Naive thymus-derived CD4-positive, alpha-beta T cell (primary cell): ENCODE data around the gene EPB41L2. TPM values are rescaled to one million over a fixed set of nuclear protein-coding genes. Genes with fewer than 3 reads are reported as not detected.

Experiments used
- ATAC-seq: fragments of 150-1000 bp; cut with Tn5 transposase; 2 replicates; pipeline ENCODE4 v1.10.0; 2021; ENCODE audit warnings: mild to moderate bottlenecking, moderate library complexity
- CTCF ChIA-PET: fragments of 350-600 bp; sonication (Branson Sonifier 250); formaldehyde crosslinking; loops from one replicate; lab custom pipeline; 2021; ENCODE audit warnings: antibody characterized with exemption; lab: Charles Lee
- POLR2A ChIA-PET: fragments of 350-600 bp; sonication (Branson Sonifier 250); formaldehyde crosslinking; loops from one replicate; lab custom pipeline; 2021; ENCODE audit warnings: antibody characterized with exemption, inconsistent platforms; lab: Charles Lee
- DNase-seq, 9 donors: peaks; one replicate each; pipeline versions ENCODE4 v3.0.0 to v3.0.0-alpha.2; 2020 to 2022; ENCODE audit warnings: mixed read lengths in 1 of 9
- H3K27ac ChIP-seq: one replicate; pipeline ENCODE4 v1.7.0; 2013; ENCODE audit warnings: mild to moderate bottlenecking, low read depth, low read length, moderate library complexity
- H3K27me3 ChIP-seq, 2 donors: one replicate each; pipeline ENCODE4 v1.7.0; 2013; ENCODE audit warnings: low read length in 2 of 2, mild to moderate bottlenecking in 2 of 2, moderate library complexity in 2 of 2; ENCODE audit not compliant: control insufficient read depth in 2 of 2, insufficient read depth in 2 of 2
- H3K36me3 ChIP-seq, 3 experiments: 1 replicate in 2 of 3; 2 replicates in 1 of 3; pipeline ENCODE4 v1.7.0; 2013; ENCODE audit warnings: low read length in 3 of 3, mild to moderate bottlenecking in 3 of 3, moderate library complexity in 1 of 3; ENCODE audit not compliant: insufficient read depth in 3 of 3, control insufficient read depth in 2 of 3
- H3K4me1 ChIP-seq, 2 donors: one replicate each; pipeline ENCODE4 v1.7.0; 2013; ENCODE audit warnings: low read length in 2 of 2, mild to moderate bottlenecking in 2 of 2, moderate library complexity in 1 of 2; ENCODE audit not compliant: control insufficient read depth in 2 of 2, insufficient read depth in 2 of 2
- H3K4me3 ChIP-seq: 2 replicates; pipeline ENCODE4 v1.7.0; 2013; ENCODE audit warnings: mild to moderate bottlenecking, low read length
- H3K9me3 ChIP-seq, 3 experiments: 1 replicate in 2 of 3; 2 replicates in 1 of 3; pipeline ENCODE4 v1.7.0; 2013; ENCODE audit warnings: low read length in 3 of 3; ENCODE audit not compliant: control insufficient read depth in 2 of 3
- H3K27ac Mint-ChIP-seq, 9 donors: one replicate each; pipeline ENCODE4 v1.8.0; 2020 to 2022; ENCODE audit warnings: mixed read lengths in 9 of 9, mild to moderate bottlenecking in 8 of 9, moderate library complexity in 5 of 9, inconsistent platforms in 2 of 9
- H3K27me3 Mint-ChIP-seq, 5 donors: one replicate each; pipeline ENCODE4 v1.8.0; 2021 to 2022; ENCODE audit warnings: mixed read lengths in 5 of 5, mild to moderate bottlenecking in 1 of 5
- H3K36me3 Mint-ChIP-seq, 5 donors: one replicate each; pipeline ENCODE4 v1.8.0; 2020 to 2022; ENCODE audit warnings: mixed read lengths in 5 of 5, mild to moderate bottlenecking in 3 of 5, inconsistent platforms in 1 of 5
- H3K4me1 Mint-ChIP-seq, 7 donors: one replicate each; pipeline ENCODE4 v1.8.0; 2020 to 2022; ENCODE audit warnings: mixed read lengths in 7 of 7, mild to moderate bottlenecking in 3 of 7, inconsistent platforms in 1 of 7
- H3K4me3 Mint-ChIP-seq, 10 donors: one replicate each; pipeline ENCODE4 v1.8.0; 2020 to 2022; ENCODE audit warnings: mild to moderate bottlenecking in 10 of 10, mixed read lengths in 10 of 10, moderate library complexity in 6 of 10, inconsistent platforms in 2 of 10
- H3K9me3 Mint-ChIP-seq, 11 donors: one replicate each; pipeline ENCODE4 v1.8.0; 2020 to 2022; ENCODE audit warnings: mixed read lengths in 11 of 11, mild to moderate bottlenecking in 4 of 11, inconsistent platforms in 1 of 11, moderate library complexity in 1 of 11
- intact Hi-C, 2 donors: fragments of 100-400 bp; cut with micrococcal nuclease; formaldehyde crosslinking; loops; one replicate each; pipeline ENCODE4 v1.15.1; 2023
- polyA plus RNA-seq, 2 donors: library from polyadenylated mRNA; unstranded; fragments of 300-500 nt; fragmentation: Illumina TruSeq; gene quantifications; one replicate each; pipeline ENCODE4 v1.2.3, GENCODE V29; 2021
- total RNA-seq, 6 experiments: library from RNA in 5 of 6; stranded (reverse) in 5 of 6; gene quantifications; 1 replicate in 5 of 6; 2 replicates in 1 of 6; pipeline ENCODE4 v1.2.3 and lab custom pipeline; 2021 to 2026

EPB41L2 gene
- total and polyA plus RNA-seq, 7 experiments from 2014 or later, result 4.6 to 26.9 (median 12.3) TPM

- ChIA-PET CTCF (no interaction called here), POLR2A (no interaction called here)
- no peaks in the 10 kb centered on the region for H3K9me3 ChIP-seq
- H3K36me3 ChIP-seq, result no peaks in the 10 kb centered on the region
- H3K4me1 Mint-ChIP-seq, result no peaks in the 10 kb centered on the region
- peaks cover 0 to 4% (median 1%) of the 10 kb centered on the region in 5 donors for H3K36me3 Mint-ChIP-seq
- H3K4me3 Mint-ChIP-seq, result no peak overlapping the region
- no peaks in the 10 kb centered on the region for H3K27me3 ChIP-seq
- DNase-seq (no peak), ATAC-seq (no peak)
- no peak overlapping the region for H3K27ac Mint-ChIP-seq
- H3K9me3 Mint-ChIP-seq, result no peaks in the 10 kb centered on the region
- H3K4me1 ChIP-seq, result no peaks in the 10 kb centered on the region
- intact Hi-C loops, result no loop called here
- H3K27ac ChIP-seq, result no peak overlapping the region
- H3K4me3 ChIP-seq, result no peak overlapping the region
- H3K27me3 Mint-ChIP-seq, result peaks cover 0 to 8% (median 0%) of the 10 kb centered on the region in 5 donors
Measured at GRCh38 chr6:131080084-131080483, 17.0 kb upstream of the EPB41L2 start.

GRCh38 chr6:131073577-131073976 is 10.5 kb upstream of the EPB41L2 start:
- Histone ChIP-seq H3K36me3 (no peaks in the 10 kb centered on the region), H3K4me1 (no peaks in the 10 kb centered on the region), H3K27ac (no peak overlapping the region), H3K9me3 (no peaks in the 10 kb centered on the region), H3K4me3 (no peak overlapping the region), H3K27me3 (no peaks in the 10 kb centered on the region)
- Mint-ChIP-seq H3K36me3 (peaks cover 0 to 1% (median 0%) of the 10 kb centered on the region in 5 donors), H3K27ac (peak overlapping the region in 1 of 9 donors; percentile 18), H3K4me1 (no peaks in the 10 kb centered on the region), H3K4me3 (no peak overlapping the region), H3K9me3 (peaks cover 0 to 7% (median 0%) of the 10 kb centered on the region in 11 donors), H3K27me3 (peaks cover 0 to 8% (median 0%) of the 10 kb centered on the region in 5 donors)
- intact Hi-C loops, result no loop called here
- no peak for DNase-seq
- no peak for ATAC-seq
- CTCF ChIA-PET, result no interaction called here
- POLR2A ChIA-PET, result no interaction called here

- H3K9me3 Mint-ChIP-seq, result peaks cover 0 to 7% (median 2%) of the 10 kb centered on the region in 11 donors
Measured at GRCh38 chr6:131070061-131070460, 7.0 kb upstream of the EPB41L2 start.

GRCh38 chr6:131068165-131068564 is 5.1 kb upstream of the EPB41L2 start:
- H3K36me3 ChIP-seq, result no peaks in the 10 kb centered on the region
- intact Hi-C loops, result loop anchor here in 1 of 2 donors (10.0 kb wide), 1 partner anchor 933 kb away; no protein-coding TSS in a partner anchor
- Mint-ChIP-seq H3K9me3 (peaks cover 0 to 7% (median 2%) of the 10 kb centered on the region in 11 donors), H3K4me3 (no peak overlapping the region), H3K27me3 (peaks cover 0 to 11% (median 0%) of the 10 kb centered on the region in 5 donors), H3K36me3 (no peaks in the 10 kb centered on the region), H3K4me1 (peaks cover 0 to 9% (median 5%) of the 10 kb centered on the region in 7 donors), H3K27ac (no peak overlapping the region)
- ATAC-seq (no peak), DNase-seq (no peak)
- H3K9me3 ChIP-seq, result no peaks in the 10 kb centered on the region
- no peak overlapping the region for H3K4me3 ChIP-seq
- no peaks in the 10 kb centered on the region for H3K27me3 ChIP-seq
- no peak overlapping the region for H3K27ac ChIP-seq
- CTCF ChIA-PET, result no interaction called here
- peaks cover 0 to 6% of the 10 kb centered on the region in 2 donors for H3K4me1 ChIP-seq
- POLR2A ChIA-PET, result no interaction called here

More at GRCh38 chr6:131070061-131070460, 7.0 kb upstream of the EPB41L2 start:
- Histone ChIP-seq H3K27me3 (no peaks in the 10 kb centered on the region), H3K4me3 (no peak overlapping the region), H3K27ac (no peak overlapping the region), H3K9me3 (no peaks in the 10 kb centered on the region), H3K4me1 (no peaks in the 10 kb centered on the region), H3K36me3 (no peaks in the 10 kb centered on the region)
- Mint-ChIP-seq H3K27ac (no peak overlapping the region), H3K4me1 (peaks cover 0 to 2% (median 0%) of the 10 kb centered on the region in 7 donors), H3K27me3 (peaks cover 0 to 7% (median 0%) of the 10 kb centered on the region in 5 donors), H3K36me3 (no peaks in the 10 kb centered on the region), H3K4me3 (no peak overlapping the region)
- CTCF ChIA-PET, result no interaction called here
- DNase-seq (no peak), ATAC-seq (no peak)
- POLR2A ChIA-PET, result interaction anchor here (1.0 kb wide), 1 partner anchor 9 kb away, joined by 4 read pairs; no protein-coding TSS in a partner anchor
- intact Hi-C loops, result no loop called here

- H3K27me3 Mint-ChIP-seq, result peaks cover 0 to 11% (median 0%) of the 10 kb centered on the region in 5 donors
- no peak overlapping the region for H3K27ac ChIP-seq
- ChIA-PET POLR2A (no interaction called here), CTCF (no interaction called here)
- peaks cover 0 to 6% of the 10 kb centered on the region in 2 donors for H3K4me1 ChIP-seq
- H3K4me3 Mint-ChIP-seq, result no peak overlapping the region
- no peaks in the 10 kb centered on the region for H3K9me3 ChIP-seq
- intact Hi-C loops, result loop anchor here in 1 of 2 donors (10.0 kb wide), 1 partner anchor 933 kb away; no protein-coding TSS in a partner anchor
- DNase-seq (no peak), ATAC-seq (no peak)
- no peak overlapping the region for H3K27ac Mint-ChIP-seq
- peaks cover 0 to 5% (median 0%) of the 10 kb centered on the region in 3 experiments for H3K36me3 ChIP-seq
- H3K4me3 ChIP-seq, result no peak overlapping the region
- H3K9me3 Mint-ChIP-seq, result peaks cover 0 to 7% (median 0%) of the 10 kb centered on the region in 11 donors
- no peaks in the 10 kb centered on the region for H3K36me3 Mint-ChIP-seq
- peaks cover 0 to 9% (median 5%) of the 10 kb centered on the region in 7 donors for H3K4me1 Mint-ChIP-seq
- no peaks in the 10 kb centered on the region for H3K27me3 ChIP-seq
Measured at GRCh38 chr6:131067521-131067920, 4.5 kb upstream of the EPB41L2 start.

- Histone ChIP-seq H3K27me3 (no peaks in the 10 kb centered on the region), H3K4me1 (peaks cover 0 to 6% of the 10 kb centered on the region in 2 donors), H3K27ac (no peak overlapping the region), H3K9me3 (no peaks in the 10 kb centered on the region), H3K4me3 (no peak overlapping the region), H3K36me3 (peaks cover 0 to 6% (median 0%) of the 10 kb centered on the region in 3 experiments)
- H3K27ac Mint-ChIP-seq, result peak overlapping the region in 1 of 9 donors; percentile 67
- CTCF ChIA-PET, result no interaction called here
- peak overlapping the region in 1 of 10 donors; percentile 28 for H3K4me3 Mint-ChIP-seq
- intact Hi-C loops, result loop anchor here in 1 of 2 donors (10.0 kb wide), 1 partner anchor 931 kb away; no protein-coding TSS in a partner anchor
- ATAC-seq, result no peak
- no peaks in the 10 kb centered on the region for H3K36me3 Mint-ChIP-seq
- H3K4me1 Mint-ChIP-seq, result peaks cover 8 to 21% (median 19%) of the 10 kb centered on the region in 7 donors
- POLR2A ChIA-PET, result interaction anchor here (1.2 kb wide), 1 partner anchor 10 kb away, joined by 4 read pairs; no protein-coding TSS in a partner anchor
- no peak for DNase-seq
- H3K27me3 Mint-ChIP-seq, result peaks cover 0 to 26% (median 0%) of the 10 kb centered on the region in 5 donors
- H3K9me3 Mint-ChIP-seq, result peaks cover 0 to 7% (median 0%) of the 10 kb centered on the region in 11 donors
Measured at GRCh38 chr6:131065824-131066171, 2.8 kb upstream of the EPB41L2 start.
